GM21528 (cell line): ENCODE results near the gene TRUB2.
A peak's percentile ranks its signal among the peaks of the same experiment; 100 is the strongest.

Experiments
- ATAC-seq: cut with Tn5 transposase; IDR thresholded peaks from one replicate; pipeline ENCODE4 v1.9.1; 2021; ENCODE audit warnings: mild to moderate bottlenecking, moderate library complexity; ENCODE audit not compliant: unreplicated experiment, low FRiP score

TRUB2 gene

GRCh38 chr9:128275198-128276007 is 46.8 kb downstream of the TRUB2 start, which contains the start of gene GOLGA2:
Gene GOLGA2 (minus strand): TSS chr9:128276007. CDS start chr9:128275976, 31 bp downstream.
- ATAC-seq: peak; percentile 61

- no peak for ATAC-seq
Measured at GRCh38 chr9:128274245-128274644, 48.0 kb downstream of the TRUB2 start.

- no peak for ATAC-seq
Measured at GRCh38 chr9:128271512-128271911, 50.7 kb downstream of the TRUB2 start.

- no peak for ATAC-seq
Measured at GRCh38 chr9:128271112-128271511, 51.1 kb downstream of the TRUB2 start.

GRCh38 chr9:128266868-128267590 is 55.2 kb downstream of the TRUB2 start:
- no peak for ATAC-seq

- no peak for ATAC-seq
Measured at GRCh38 chr9:128265348-128265847, 56.8 kb downstream of the TRUB2 start.

- no peak for ATAC-seq
Measured at GRCh38 chr9:128262687-128263086, 59.6 kb downstream of the TRUB2 start.

- no peak for ATAC-seq
Measured at GRCh38 chr9:128260340-128260739, 61.9 kb downstream of the TRUB2 start.

- ATAC-seq: no peak
Measured at GRCh38 chr9:128259156-128259555, 63.1 kb downstream of the TRUB2 start.

- ATAC-seq: no peak
Measured at GRCh38 chr9:128258326-128258725, 63.9 kb downstream of the TRUB2 start.

GRCh38 chr9:128257907-128258306 is 64.3 kb downstream of the TRUB2 start:
- no peak for ATAC-seq

- ATAC-seq: no peak
Measured at GRCh38 chr9:128257086-128257825, 65.0 kb downstream of the TRUB2 start.
